ENCODE measurements around the gene CD177. TPM values are rescaled to one million over a fixed set of nuclear protein-coding genes. Genes with fewer than 3 reads are reported as not detected.
"Not testable (repeated sequence)": the region's sequence is repeated elsewhere in the genome, so short reads cannot be mapped to it uniquely, and the experiment has no call there.

The CD177 gene
- total RNA-seq, 1 experiment from 2014 or later, result 0.05 TPM

DNA sequence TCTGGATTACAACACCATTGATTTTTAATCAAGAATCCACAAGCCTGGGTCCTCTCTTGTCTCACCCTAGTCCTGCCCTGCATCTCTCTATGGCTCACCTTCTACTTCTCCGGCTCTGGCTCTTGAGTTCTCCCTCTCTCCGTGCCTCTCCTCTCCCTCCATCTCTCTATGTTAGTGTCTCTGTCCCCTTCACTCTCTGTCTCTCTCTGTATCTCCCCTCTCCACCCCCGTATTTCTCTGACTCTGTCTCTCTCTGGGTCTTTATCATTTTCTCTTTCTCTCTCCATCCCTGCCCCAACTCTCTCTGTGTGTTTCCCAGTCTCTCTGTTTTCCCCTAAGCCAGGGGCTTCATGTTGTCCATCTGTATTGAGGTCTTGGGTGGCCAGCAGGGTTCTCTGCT lies 12.4 kb upstream of the CD177 start:
- not testable (repeated sequence) for H3K36me3 ChIP-seq; H3K27ac ChIP-seq; H3K9me3 ChIP-seq (replicated peaks); DNase-seq (ENCODE audit: low read depth in 1 of 2, low spot score in 2 of 2); H3K4me1 ChIP-seq (replicated peaks); H3K27me3 ChIP-seq (replicated peaks); H3K4me3 ChIP-seq

- not testable (repeated sequence) for H3K27ac ChIP-seq; H3K36me3 ChIP-seq; H3K4me1 ChIP-seq (replicated peaks); H3K9me3 ChIP-seq (replicated peaks); H3K27me3 ChIP-seq (replicated peaks); H3K4me3 ChIP-seq
- DNase-seq (ENCODE audit: low read depth in 1 of 2, low spot score in 2 of 2), result peak in 1 of 2 experiments; percentile 55
Measured at GRCh38 chr19:43342104-43342503, 11.4 kb upstream of the CD177 start.

- H3K9me3 ChIP-seq (replicated peaks); H3K36me3 ChIP-seq; H3K4me1 ChIP-seq (replicated peaks); DNase-seq (ENCODE audit: low read depth in 1 of 2, low spot score in 2 of 2); H3K27ac ChIP-seq; H3K4me3 ChIP-seq; H3K27me3 ChIP-seq (replicated peaks): not testable (repeated sequence)
Measured at GRCh38 chr19:43344347-43344925, 9.1 kb upstream of the CD177 start.

- H3K9me3 ChIP-seq (replicated peaks); H3K27me3 ChIP-seq (replicated peaks); H3K4me1 ChIP-seq (replicated peaks); H3K36me3 ChIP-seq; DNase-seq (ENCODE audit: low read depth in 1 of 2, low spot score in 2 of 2); H3K27ac ChIP-seq; H3K4me3 ChIP-seq: not testable (repeated sequence)
Measured at GRCh38 chr19:43349813-43350212, 3.7 kb upstream of the CD177 start.

GRCh38 chr19:43351998-43352746 lies 1.3 kb upstream of the CD177 start:
- DNase-seq (ENCODE audit: low read depth in 1 of 2, low spot score in 2 of 2), result no peak
- Histone ChIP-seq H3K27me3 (replicated peaks) (no peaks in the 10 kb centered on the region), H3K4me1 (replicated peaks) (no peaks in the 10 kb centered on the region), H3K36me3 (no peaks in the 10 kb centered on the region), H3K27ac (no peak overlapping the region), H3K9me3 (replicated peaks) (no peaks in the 10 kb centered on the region), H3K4me3 (no peak overlapping the region)

GRCh38 chr19:43354305-43354627 lies 780 bp downstream of the CD177 start:
- no peaks in the 10 kb centered on the region for H3K9me3 ChIP-seq (replicated peaks)
- no peaks in the 10 kb centered on the region for H3K36me3 ChIP-seq
- DNase-seq (ENCODE audit: low read depth in 1 of 2, low spot score in 2 of 2), result no peak
- H3K4me1 ChIP-seq (replicated peaks), result no peaks in the 10 kb centered on the region
- H3K27ac ChIP-seq, result no peak overlapping the region
- no peak overlapping the region for H3K4me3 ChIP-seq
- no peaks in the 10 kb centered on the region for H3K27me3 ChIP-seq (replicated peaks)

GRCh38 chr19:43356749-43357148 lies 3.3 kb downstream of the CD177 start:
- not testable (repeated sequence) for DNase-seq (ENCODE audit: low read depth in 1 of 2, low spot score in 2 of 2)

DNA sequence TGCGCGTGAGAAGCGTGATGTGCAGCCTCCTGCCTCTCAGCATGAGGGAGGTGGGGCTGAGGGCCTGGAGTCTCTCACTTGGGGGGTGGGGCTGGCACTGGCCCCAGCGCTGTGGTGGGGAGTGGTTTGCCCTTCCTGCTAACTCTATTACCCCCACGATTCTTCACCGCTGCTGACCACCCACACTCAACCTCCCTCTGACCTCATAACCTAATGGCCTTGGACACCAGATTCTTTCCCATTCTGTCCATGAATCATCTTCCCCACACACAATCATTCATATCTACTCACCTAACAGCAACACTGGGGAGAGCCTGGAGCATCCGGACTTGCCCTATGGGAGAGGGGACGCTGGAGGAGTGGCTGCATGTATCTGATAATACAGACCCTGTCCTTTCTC lies 8.7 kb downstream of the CD177 start:
- Histone ChIP-seq H3K9me3 (replicated peaks) (no peaks in the 10 kb centered on the region), H3K4me1 (replicated peaks) (peaks cover 16% of the 10 kb centered on the region), H3K27ac (no peak overlapping the region), H3K4me3 (no peak overlapping the region), H3K27me3 (replicated peaks) (no peaks in the 10 kb centered on the region), H3K36me3 (no peaks in the 10 kb centered on the region)
- DNase-seq (ENCODE audit: low read depth in 1 of 2, low spot score in 2 of 2), result peak; percentile 89 to 95

More at GRCh38 chr19:43356749-43357148, 3.3 kb downstream of the CD177 start:
- H3K9me3 ChIP-seq (replicated peaks); H3K4me3 ChIP-seq; H3K27ac ChIP-seq; H3K36me3 ChIP-seq; H3K27me3 ChIP-seq (replicated peaks); H3K4me1 ChIP-seq (replicated peaks): not testable (repeated sequence)

DNA sequence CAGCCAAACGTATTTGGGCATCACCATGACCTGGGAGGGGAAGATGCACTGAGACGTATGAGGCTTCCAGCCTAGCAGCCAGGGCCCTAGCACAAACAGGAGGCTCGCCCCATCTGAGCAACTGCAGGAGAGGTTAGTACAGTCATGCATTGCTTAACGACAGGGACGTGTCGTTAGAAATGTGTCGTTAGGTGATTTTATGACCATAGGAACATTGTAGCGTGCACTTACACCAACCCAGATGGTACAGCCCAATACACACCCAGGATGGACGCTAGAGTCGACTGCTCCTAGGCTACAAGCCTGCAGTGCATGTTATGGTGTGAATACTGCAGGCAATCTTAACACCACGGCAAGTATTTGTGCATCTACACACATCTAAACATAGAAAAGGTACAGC lies 9.3 kb downstream of the CD177 start:
- H3K4me1 ChIP-seq (replicated peaks), result peaks cover 16% of the 10 kb centered on the region
- no peaks in the 10 kb centered on the region for H3K27me3 ChIP-seq (replicated peaks)
- H3K4me3 ChIP-seq, result no peak overlapping the region
- no peak for DNase-seq (ENCODE audit: low read depth in 1 of 2, low spot score in 2 of 2)
- no peak overlapping the region for H3K27ac ChIP-seq
- H3K36me3 ChIP-seq, result no peaks in the 10 kb centered on the region
- no peaks in the 10 kb centered on the region for H3K9me3 ChIP-seq (replicated peaks)

DNA sequence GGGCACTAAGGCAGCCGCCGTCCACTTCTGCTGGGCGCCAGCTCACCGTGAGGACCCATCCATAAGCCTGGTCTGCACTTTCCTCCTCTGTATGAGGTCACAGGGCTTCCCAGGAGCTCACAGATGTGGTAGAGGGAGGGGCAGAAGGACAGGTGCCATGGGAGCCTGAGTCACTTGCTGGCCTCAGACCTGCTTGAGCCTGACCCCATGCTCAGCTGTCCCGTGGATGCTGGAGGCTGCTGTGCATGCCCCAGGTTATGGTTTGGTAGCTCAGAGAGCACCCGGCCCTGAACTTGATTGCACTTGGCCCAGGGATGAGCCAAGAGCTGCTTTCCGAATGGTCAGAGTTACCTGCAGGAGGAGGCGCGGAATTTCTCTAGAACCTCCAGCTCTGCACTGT lies 12.2 kb downstream of the CD177 start:
- peaks cover 16% of the 10 kb centered on the region for H3K4me1 ChIP-seq (replicated peaks)
- H3K27me3 ChIP-seq (replicated peaks); H3K4me3 ChIP-seq; DNase-seq (ENCODE audit: low read depth in 1 of 2, low spot score in 2 of 2); H3K36me3 ChIP-seq; H3K9me3 ChIP-seq (replicated peaks); H3K27ac ChIP-seq: not testable (repeated sequence)

GRCh38 chr19:43367822-43368221 lies 14.3 kb downstream of the CD177 start:
- Histone ChIP-seq H3K27ac (no peak overlapping the region), H3K27me3 (replicated peaks) (0 out of 2 replicates have a peak, but pooled peaks cover 3% of the 10 kb centered on the region), H3K9me3 (replicated peaks) (no peaks in the 10 kb centered on the region), H3K36me3 (no peaks in the 10 kb centered on the region), H3K4me1 (replicated peaks) (peaks cover 3% of the 10 kb centered on the region), H3K4me3 (no peak overlapping the region)
- DNase-seq (ENCODE audit: low read depth in 1 of 2, low spot score in 2 of 2), result no peak

- not testable (repeated sequence) for H3K4me1 ChIP-seq (replicated peaks); H3K4me3 ChIP-seq; H3K27me3 ChIP-seq (replicated peaks); H3K36me3 ChIP-seq; H3K9me3 ChIP-seq (replicated peaks); H3K27ac ChIP-seq; DNase-seq (ENCODE audit: low read depth in 1 of 2, low spot score in 2 of 2)
Measured at GRCh38 chr19:43368897-43369296, 15.4 kb downstream of the CD177 start.

DNA sequence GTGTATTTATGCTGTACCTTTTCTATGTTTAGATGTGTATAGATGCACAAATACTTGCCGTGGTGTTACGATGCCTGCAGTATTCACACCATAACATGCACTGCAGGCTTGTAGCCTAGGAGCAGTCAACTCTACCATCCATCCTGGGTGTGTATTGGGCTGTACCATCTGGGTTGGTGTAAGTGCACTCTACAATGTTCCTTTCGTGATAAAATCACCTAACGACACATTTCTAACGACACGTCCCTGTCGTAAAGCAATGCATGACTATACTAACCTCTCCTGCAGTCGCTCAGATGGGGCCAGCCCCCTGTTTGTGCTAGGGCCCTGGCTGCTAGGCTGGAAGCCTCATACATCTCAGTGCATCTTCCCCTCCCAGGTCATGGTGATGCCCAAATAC lies 18.4 kb downstream of the CD177 start:
- Histone ChIP-seq H3K27me3 (replicated peaks) (0 out of 2 replicates have a peak, but pooled peaks cover 3% of the 10 kb centered on the region), H3K4me1 (replicated peaks) (no peaks in the 10 kb centered on the region), H3K27ac (no peak overlapping the region), H3K36me3 (no peaks in the 10 kb centered on the region), H3K4me3 (no peak overlapping the region), H3K9me3 (replicated peaks) (no peaks in the 10 kb centered on the region)
- DNase-seq (ENCODE audit: low read depth in 1 of 2, low spot score in 2 of 2), result no peak

DNA sequence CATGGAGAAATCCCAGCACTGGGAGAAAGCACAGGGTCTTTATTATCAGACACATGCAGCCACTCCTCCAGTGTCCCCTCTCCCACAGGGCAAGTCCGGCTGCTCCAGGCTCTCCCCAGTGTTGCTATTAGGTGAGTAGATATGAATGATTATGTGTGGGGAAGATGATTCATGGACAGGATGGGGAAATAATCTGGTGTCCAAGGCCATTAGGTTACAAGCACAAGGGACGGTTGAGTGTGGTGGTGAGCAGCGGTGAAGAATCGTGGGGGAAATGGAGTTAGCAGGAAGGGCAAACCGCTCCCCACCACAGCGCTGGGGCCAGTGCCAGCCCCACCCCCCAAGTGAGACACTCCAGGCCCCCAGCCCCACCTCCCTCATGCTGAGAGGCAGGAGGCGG lies 19.0 kb downstream of the CD177 start:
- Histone ChIP-seq H3K27ac (no peak overlapping the region), H3K9me3 (replicated peaks) (no peaks in the 10 kb centered on the region), H3K4me1 (replicated peaks) (no peaks in the 10 kb centered on the region), H3K27me3 (replicated peaks) (0 out of 2 replicates have a peak, but pooled peaks cover 3% of the 10 kb centered on the region), H3K36me3 (no peaks in the 10 kb centered on the region), H3K4me3 (no peak overlapping the region)
- DNase-seq (ENCODE audit: low read depth in 1 of 2, low spot score in 2 of 2), result no peak

- H3K4me1 ChIP-seq (replicated peaks); DNase-seq (ENCODE audit: low read depth in 1 of 2, low spot score in 2 of 2); H3K27ac ChIP-seq; H3K4me3 ChIP-seq; H3K36me3 ChIP-seq; H3K27me3 ChIP-seq (replicated peaks); H3K9me3 ChIP-seq (replicated peaks): not testable (repeated sequence)
Measured at GRCh38 chr19:43377624-43378023, 24.1 kb downstream of the CD177 start.
